Heart left ventricle (tissue), 13 donors: Measurements from ENCODE around the gene TOX2.

Experiments used
- CTCF ChIP-seq, 12 donors: fragments of 200-600 bp; sonication (generic) in 4 of 12; IDR thresholded peaks; one replicate each; pipeline versions ENCODE4 v1.5.0 to v1.8.0; 2018 to 2022; ENCODE audit warnings: antibody characterized with exemption in 12 of 12, mild to moderate bottlenecking in 5 of 12
- POLR2A ChIP-seq, 2 donors: fragments of 450-650 bp; IDR thresholded peaks; one replicate each; pipeline ENCODE4 v1.6.1; 2017; ENCODE audit warnings: antibody characterized with exemption in 2 of 2, mild to moderate bottlenecking in 2 of 2, moderate library complexity in 2 of 2
- donor health status: ischemic (EF 13 %, LVEDD 7.1; RV severe dilation, severe dysfunction).
- donor health status: DM: no; HTN: yes; CAD: no.
- donor health status: DM: no; HTN: no; CAD: no.
- donor health status: ischemic (EF 25% LVEDD 6.9; RV normal size, moderate dysfunction).
- donor health status: ischemic (EF 25% LVEDD 5.7; RV mildly dilated, moderate dysfunction).
- donor health status: ischemic (EF 35%, LVEDD 5.7; RV mildly dilated, moderate dysfunction).
- donor health status: nonischemic (EF 11% LVEDD 7.7; RV severe dilation, severe dysfunction).
- donor health status: DM: yes; HTN: yes; CAD: no.
- donor health status: PGD.
- donor health status: ischemic (EF 29% LVEDD 5.4; RV normal size, mild dysfunction).
- donor health status: nonischemic (EF 23%, LVEDD 6.1; RV moderate dilation, normal function).

DNA sequence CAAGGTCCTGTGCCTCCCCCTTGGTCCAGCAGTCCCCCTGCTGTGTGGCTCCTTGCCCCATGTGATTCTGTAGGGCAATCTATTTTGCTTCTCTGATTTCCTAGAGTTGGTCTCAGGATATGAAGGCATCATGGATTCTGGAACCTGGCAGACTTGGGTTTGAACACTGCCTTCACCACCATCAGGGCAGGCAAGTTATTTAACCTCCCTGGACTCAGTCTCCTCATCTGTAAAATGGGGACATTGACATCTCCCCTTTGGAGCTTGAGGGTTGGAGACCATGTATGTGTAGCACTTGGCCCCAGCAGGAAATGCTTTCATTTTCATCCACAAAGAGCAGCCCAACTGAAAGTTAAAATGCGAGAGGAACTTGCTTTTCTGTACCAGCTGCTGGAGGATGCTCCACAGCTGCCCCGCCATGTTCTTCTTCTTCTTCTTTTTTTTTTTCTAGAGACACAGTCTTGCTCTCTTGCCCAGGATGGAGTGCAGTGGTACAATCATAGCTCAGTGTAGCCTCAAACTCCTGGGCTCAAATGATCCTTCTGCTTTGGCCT lies 6.7 kb downstream of the TOX2 start:
- TF ChIP-seq POLR2A (IDR thresholded peaks at IDR 0.05) = no peak
- TF ChIP-seq CTCF (IDR thresholded peaks at IDR 0.05) = no peak
